GM13976 (cell line): Measurements from ENCODE around the gene PRKCA.

Source experiments
- DNase-seq: peaks from one replicate; pipeline ENCODE4 v3.0.0; 2012; ENCODE audit warnings: low spot score
- CTCF ChIP-seq: IDR thresholded peaks from 2 replicates; pipeline ENCODE4 v1.5.1; 2012; ENCODE audit warnings: borderline replicate concordance, mild to moderate bottlenecking; ENCODE audit not compliant: insufficient read depth; ENCODE audit errors: extremely low read depth, missing control alignments, control extremely low read depth
- in situ Hi-C: fragments of 300-500 bp; cut with MboI; formaldehyde crosslinking; loops from one replicate; pipeline ENCODE4 v1.12.0; 2022; ENCODE audit warnings: low sequenced_read_pairs, mixed read lengths, inconsistent platforms; ENCODE audit not compliant: unreplicated experiment

Gene PRKCA

GRCh38 chr17:66829386-66829864 lies 527.0 kb downstream of the PRKCA start:
- in situ Hi-C loops, result no loop called here
- DNase-seq, result peak; percentile 61
- no peak for TF ChIP-seq CTCF

GRCh38 chr17:66829883-66830282 lies 527.5 kb downstream of the PRKCA start:
- no peak for DNase-seq
- no peak for TF ChIP-seq CTCF
- in situ Hi-C loops, result no loop called here

GRCh38 chr17:66830451-66830850 lies 528.0 kb downstream of the PRKCA start:
- DNase-seq, result no peak
- no peak for TF ChIP-seq CTCF

GRCh38 chr17:66831383-66832210 lies 529.2 kb downstream of the PRKCA start:
- no peak for TF ChIP-seq CTCF
- DNase-seq, result no peak
- in situ Hi-C loops, result no loop called here

More at GRCh38 chr17:66830451-66830850, 528.0 kb downstream of the PRKCA start:
- in situ Hi-C loops, result no loop called here

- no peak for DNase-seq
- in situ Hi-C loops, result no loop called here
- no peak for TF ChIP-seq CTCF
These were observed 530.8 kb downstream of the PRKCA start for GRCh38 chr17:66833201-66833600.

GRCh38 chr17:66834426-66834918 lies 532.1 kb downstream of the PRKCA start:
- in situ Hi-C loops, result no loop called here
- DNase-seq, result no peak
- TF ChIP-seq CTCF, result no peak
